GM12892 (cell line): Measurements from ENCODE around the gene NKX1-1.

ENCODE experiments used
- POLR2A ChIP-seq: IDR thresholded peaks from 2 replicates; pipeline ENCODE4 v1.6.1; 2011; ENCODE audit warnings: low read depth, low read length, control low read depth
- POLR2AphosphoS5 ChIP-seq: IDR thresholded peaks from 2 replicates; pipeline ENCODE4 v1.6.1; 2011; ENCODE audit warnings: low read depth, low read length, control low read depth
- TAF1 ChIP-seq: IDR thresholded peaks from 2 replicates; pipeline ENCODE4 v1.6.1; 2011; ENCODE audit warnings: low read depth, mild to moderate bottlenecking, control low read depth, low read length, borderline replicate concordance

DNA sequence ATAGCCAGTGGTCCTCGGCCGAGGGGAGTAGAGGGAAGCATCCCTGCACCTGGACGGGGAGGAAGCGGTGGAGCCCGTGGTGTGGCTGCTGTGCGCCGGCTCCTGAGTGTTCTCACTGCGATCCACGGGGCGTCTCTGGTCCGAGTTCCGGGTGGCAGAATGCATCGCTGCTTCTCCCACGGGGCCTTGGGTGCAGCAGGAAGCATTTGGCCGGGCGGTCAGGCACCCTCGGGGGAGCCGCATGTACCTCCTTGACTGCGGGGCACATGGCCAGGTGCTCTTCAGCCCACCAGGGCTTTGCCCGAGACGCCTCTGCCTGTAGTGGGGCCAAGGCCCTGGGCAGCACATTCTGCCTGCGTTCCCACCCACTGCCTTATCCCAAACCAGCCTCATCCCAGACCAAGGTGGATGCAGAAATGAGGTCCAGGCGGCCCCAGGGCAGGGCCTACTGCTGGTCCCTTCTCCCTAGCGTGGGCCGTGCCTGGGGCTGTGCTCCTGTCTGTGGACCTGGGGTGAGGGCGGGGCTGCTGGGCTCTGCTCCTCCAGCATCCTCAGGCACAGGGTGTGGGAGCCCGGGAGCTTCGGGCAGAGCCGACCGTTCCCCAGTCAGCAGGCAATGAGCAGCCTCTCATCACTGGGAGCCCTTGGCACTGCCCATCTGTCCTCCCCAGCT lies 27.5 kb downstream of the NKX1-1 start:
- TF ChIP-seq TAF1 (no peak), POLR2A (no peak), POLR2AphosphoS5 (no peak)
